IPS-18a (cell line): ENCODE data around the gene SLC39A1.
"Not testable (repeated sequence)": the region's sequence is repeated elsewhere in the genome, so short reads cannot be mapped to it uniquely, and the experiment has no call there.

Source experiments
- H3K27ac ChIP-seq: one replicate; pipeline ENCODE4 v1.5.1; 2013; ENCODE audit warnings: low read length
- H3K27me3 ChIP-seq: one replicate; pipeline ENCODE4 v1.6.1; 2013; ENCODE audit warnings: mild to moderate bottlenecking, low read length; ENCODE audit not compliant: control insufficient read depth, insufficient read depth
- H3K36me3 ChIP-seq: one replicate; pipeline ENCODE4 v1.6.1; 2013; ENCODE audit warnings: low read depth, low read length; ENCODE audit not compliant: control insufficient read depth
- H3K4me1 ChIP-seq: one replicate; pipeline ENCODE4 v1.6.1; 2013; ENCODE audit warnings: low read depth, low read length; ENCODE audit not compliant: control insufficient read depth
- H3K4me3 ChIP-seq: one replicate; pipeline ENCODE4 v1.5.1; 2013; ENCODE audit warnings: low read length
- H3K9ac ChIP-seq: one replicate; pipeline ENCODE4 v1.6.1; 2013; ENCODE audit warnings: mild to moderate bottlenecking, low read length, moderate library complexity
- H3K9me3 ChIP-seq: one replicate; pipeline ENCODE4 v1.6.1; 2013; ENCODE audit warnings: low read depth, low read length; ENCODE audit not compliant: control insufficient read depth

The SLC39A1 gene

DNA sequence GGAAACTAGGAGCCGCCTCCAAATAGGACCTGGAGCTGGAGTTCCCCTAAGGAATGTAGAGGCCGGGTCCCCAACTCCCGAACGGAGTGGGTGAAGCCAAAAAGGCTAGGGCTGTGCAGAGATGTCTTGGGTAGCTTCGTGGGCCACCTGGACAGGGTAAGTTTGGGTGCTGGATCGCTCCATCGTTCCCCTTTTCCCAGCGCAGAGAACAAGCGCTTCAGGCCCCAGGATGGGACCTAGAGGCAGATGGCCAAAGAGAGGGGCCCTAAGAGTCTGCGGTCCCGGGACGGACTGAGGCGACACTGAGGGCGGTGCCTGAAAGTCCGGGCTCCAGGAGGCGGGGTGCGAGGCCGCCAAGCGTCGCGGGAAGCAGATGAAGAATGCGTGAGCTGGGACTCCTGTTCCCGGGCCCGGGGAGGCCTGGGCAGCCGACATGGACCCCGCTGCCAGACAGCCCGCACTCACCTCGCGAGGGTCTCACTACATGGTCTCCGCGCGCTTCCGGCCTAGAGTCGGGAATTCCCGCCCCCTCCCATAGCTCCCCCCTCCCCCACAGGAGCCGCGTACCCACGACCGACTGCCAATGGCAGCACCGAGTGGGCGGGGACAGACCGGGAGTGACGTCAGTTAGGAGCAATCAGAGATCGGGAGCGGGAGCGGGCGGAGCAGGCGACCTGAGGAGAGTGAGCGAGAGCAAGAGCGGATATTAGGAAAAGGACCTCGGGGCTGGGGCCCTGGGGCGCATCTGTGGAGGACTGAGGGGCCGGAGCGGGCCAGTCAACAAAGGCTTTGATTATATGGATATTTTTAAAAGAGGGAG is at the start of gene SLC39A1:
Gene SLC39A1 (minus strand): TSS at position 508 of the 820 bp plus-strand sequence. CDS start 822 bp downstream, outside the sequence.
- Histone ChIP-seq H3K36me3 (peaks cover 20% of the 10 kb centered on the region), H3K4me1 (peaks cover 12% of the 10 kb centered on the region), H3K9me3 (no peaks in the 10 kb centered on the region), H3K27ac (peak within 1 kb of the TSS; percentile 88), H3K9ac (peak within 1 kb of the TSS; percentile 95), H3K4me3 (peak within 1 kb of the TSS; percentile 96), H3K27me3 (no peaks in the 10 kb centered on the region)

GRCh38 chr1:154012543-154012942 is 49.2 kb upstream of the SLC39A1 start:
- not testable (repeated sequence) for H3K27ac ChIP-seq, H3K4me1 ChIP-seq, H3K9me3 ChIP-seq, H3K9ac ChIP-seq, H3K27me3 ChIP-seq, H3K4me3 ChIP-seq, H3K36me3 ChIP-seq

GRCh38 chr1:154012129-154012528 is 48.8 kb upstream of the SLC39A1 start:
- Histone ChIP-seq H3K27me3 (no peaks in the 10 kb centered on the region), H3K9me3 (no peaks in the 10 kb centered on the region), H3K4me1 (no peaks in the 10 kb centered on the region), H3K36me3 (no peaks in the 10 kb centered on the region), H3K9ac (no peak overlapping the region), H3K4me3 (no peak overlapping the region), H3K27ac (no peak overlapping the region)

GRCh38 chr1:154006136-154006535 is 42.8 kb upstream of the SLC39A1 start:
- no peaks in the 10 kb centered on the region for H3K36me3 ChIP-seq
- no peak overlapping the region for H3K27ac ChIP-seq
- no peaks in the 10 kb centered on the region for H3K9me3 ChIP-seq
- no peaks in the 10 kb centered on the region for H3K27me3 ChIP-seq
- no peaks in the 10 kb centered on the region for H3K4me1 ChIP-seq
- H3K4me3 ChIP-seq = no peak overlapping the region
- H3K9ac ChIP-seq = no peak overlapping the region

- Histone ChIP-seq H3K27ac (no peak overlapping the region), H3K9me3 (no peaks in the 10 kb centered on the region), H3K4me3 (no peak overlapping the region), H3K9ac (no peak overlapping the region), H3K4me1 (no peaks in the 10 kb centered on the region), H3K27me3 (no peaks in the 10 kb centered on the region), H3K36me3 (peaks cover 2% of the 10 kb centered on the region)
Measured at GRCh38 chr1:154000420-154000819, 37.1 kb upstream of the SLC39A1 start.

DNA sequence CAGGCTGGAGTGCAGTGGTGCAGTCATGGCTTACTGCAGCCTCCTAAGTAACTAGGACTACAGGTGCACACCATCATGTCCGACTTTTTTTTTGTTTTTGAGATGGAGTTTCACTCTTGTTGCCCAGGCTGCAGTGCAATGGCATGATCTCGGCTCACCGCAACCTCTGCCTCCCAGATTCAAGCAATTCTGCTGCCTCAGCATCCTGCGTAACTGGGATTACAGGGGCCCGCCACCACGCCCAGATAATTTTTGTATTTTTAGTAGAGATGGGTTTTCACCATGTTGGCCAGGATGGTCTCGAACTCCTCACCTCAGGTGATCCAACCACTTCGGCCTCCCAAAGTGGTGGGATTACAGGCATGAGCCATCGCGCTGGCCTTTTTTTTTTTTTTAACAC is 33.5 kb upstream of the SLC39A1 start:
- not testable (repeated sequence) for H3K9me3 ChIP-seq, H3K4me1 ChIP-seq, H3K4me3 ChIP-seq, H3K9ac ChIP-seq, H3K27ac ChIP-seq, H3K27me3 ChIP-seq
- peaks cover 24% of the 10 kb centered on the region for H3K36me3 ChIP-seq

- H3K36me3 ChIP-seq = peaks cover 33% of the 10 kb centered on the region
- no peaks in the 10 kb centered on the region for H3K9me3 ChIP-seq
- no peak overlapping the region for H3K27ac ChIP-seq
- H3K4me1 ChIP-seq = peaks cover 9% of the 10 kb centered on the region
- H3K27me3 ChIP-seq = no peaks in the 10 kb centered on the region
- no peak overlapping the region for H3K4me3 ChIP-seq
- no peak overlapping the region for H3K9ac ChIP-seq
Measured at GRCh38 chr1:153995640-153996039, 32.3 kb upstream of the SLC39A1 start.

DNA sequence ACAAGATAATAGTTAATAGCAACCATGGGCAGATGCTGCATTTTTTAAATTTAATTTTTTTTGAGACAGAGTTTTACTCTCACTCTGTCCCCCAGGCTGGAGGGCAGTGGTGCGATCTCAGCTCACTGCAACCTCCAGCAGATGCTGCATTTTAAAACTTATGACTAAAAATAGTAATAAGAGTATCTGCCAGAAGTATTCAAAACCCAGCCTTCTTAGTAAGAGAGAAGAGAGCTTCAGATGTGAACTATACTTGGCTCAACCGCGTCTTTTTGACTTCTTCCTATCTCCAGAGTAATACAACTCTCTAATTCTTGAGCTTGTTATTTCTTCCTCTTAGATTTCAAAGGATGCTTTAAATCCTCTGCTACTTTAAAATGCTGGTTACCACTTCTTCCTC is 31.9 kb upstream of the SLC39A1 start:
- Histone ChIP-seq H3K9ac (no peak overlapping the region), H3K27me3 (no peaks in the 10 kb centered on the region), H3K36me3 (peaks cover 33% of the 10 kb centered on the region), H3K4me3 (no peak overlapping the region), H3K9me3 (no peaks in the 10 kb centered on the region), H3K4me1 (peaks cover 9% of the 10 kb centered on the region), H3K27ac (no peak overlapping the region)

GRCh38 chr1:153991806-153992205 is 28.5 kb upstream of the SLC39A1 start:
- Histone ChIP-seq H3K4me3 (peak overlapping the region; percentile 85), H3K9ac (peak overlapping the region; percentile 92), H3K27me3 (no peaks in the 10 kb centered on the region), H3K9me3 (no peaks in the 10 kb centered on the region), H3K4me1 (peaks cover 11% of the 10 kb centered on the region), H3K36me3 (peaks cover 33% of the 10 kb centered on the region), H3K27ac (no peak overlapping the region)

DNA sequence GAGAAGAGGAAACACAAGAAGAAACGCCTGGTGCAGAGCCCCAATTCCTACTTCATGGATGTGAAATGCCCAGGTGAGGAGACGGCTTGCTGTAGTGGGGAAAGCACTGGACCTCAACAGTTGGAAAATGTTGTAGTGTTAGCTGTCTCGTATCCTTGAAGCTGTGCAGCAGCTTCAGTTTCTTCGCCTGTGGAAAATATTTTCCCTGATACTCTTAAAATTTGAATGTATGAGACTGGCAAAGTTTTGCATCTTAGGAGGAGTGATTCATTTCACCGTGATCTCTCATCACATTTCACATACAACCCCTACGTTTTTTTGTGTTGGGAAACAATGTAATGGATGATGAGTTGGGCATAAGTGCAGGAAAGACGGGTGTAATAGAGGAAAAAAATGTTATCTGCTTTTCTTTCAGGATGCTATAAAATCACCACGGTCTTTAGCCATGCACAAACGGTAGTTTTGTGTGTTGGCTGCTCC is 27.9 kb upstream of the SLC39A1 start:
- Histone ChIP-seq H3K27me3 (no peaks in the 10 kb centered on the region), H3K4me3 (peak overlapping the region; percentile 85), H3K4me1 (peaks cover 16% of the 10 kb centered on the region), H3K36me3 (peaks cover 33% of the 10 kb centered on the region), H3K9ac (peak overlapping the region; percentile 92), H3K9me3 (no peaks in the 10 kb centered on the region), H3K27ac (peak overlapping the region; percentile 92)

GRCh38 chr1:153990468-153991150 is 27.3 kb upstream of the SLC39A1 start, which contains the start of gene RPS27:
Gene RPS27, plus strand, starts transcription at chr1:153990762. Its CDS starts 35 bp downstream, at chr1:153990797.
- H3K27ac ChIP-seq = peak within 1 kb of the TSS; percentile 92
- no peaks in the 10 kb centered on the region for H3K9me3 ChIP-seq
- H3K27me3 ChIP-seq = no peaks in the 10 kb centered on the region
- H3K36me3 ChIP-seq = peaks cover 33% of the 10 kb centered on the region
- H3K4me3 ChIP-seq = peak within 1 kb of the TSS; percentile 85
- H3K4me1 ChIP-seq = peaks cover 16% of the 10 kb centered on the region
- peak within 1 kb of the TSS; percentile 92 for H3K9ac ChIP-seq
